GOT3 (cell line): ENCODE measurements around the gene RAMP1.
"Not testable (repeated sequence)": the region's sequence is repeated elsewhere in the genome, so short reads cannot be mapped to it uniquely, and the experiment has no call there.

Experiments used
- DNase-seq: peaks from one replicate; lab custom pipeline; 2025; ENCODE audit warnings: mixed read lengths; lab: John Stamatoyannopoulos, UW

The RAMP1 gene

DNA sequence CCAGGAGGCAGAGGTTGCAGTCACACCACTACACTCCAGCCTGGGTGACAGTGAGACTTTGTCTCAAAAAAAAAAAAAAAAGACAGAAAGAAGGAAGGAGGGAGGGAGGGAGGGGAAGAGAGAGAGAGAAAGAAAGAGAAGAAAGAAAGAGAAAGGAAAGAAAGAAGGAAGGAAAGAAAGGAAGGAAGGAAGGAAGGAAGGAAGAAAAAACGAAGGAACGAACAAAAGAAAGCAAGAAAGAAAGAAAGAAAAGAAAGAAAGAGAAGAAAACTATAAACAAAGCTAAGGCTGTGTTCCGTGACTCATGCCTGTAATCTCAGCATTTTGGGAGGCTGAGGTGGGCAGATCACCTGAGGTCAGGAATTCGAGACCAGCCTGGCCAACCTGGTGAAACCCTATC lies 91.9 kb downstream of the RAMP1 start:
- not testable (repeated sequence) for DNase-seq

DNA sequence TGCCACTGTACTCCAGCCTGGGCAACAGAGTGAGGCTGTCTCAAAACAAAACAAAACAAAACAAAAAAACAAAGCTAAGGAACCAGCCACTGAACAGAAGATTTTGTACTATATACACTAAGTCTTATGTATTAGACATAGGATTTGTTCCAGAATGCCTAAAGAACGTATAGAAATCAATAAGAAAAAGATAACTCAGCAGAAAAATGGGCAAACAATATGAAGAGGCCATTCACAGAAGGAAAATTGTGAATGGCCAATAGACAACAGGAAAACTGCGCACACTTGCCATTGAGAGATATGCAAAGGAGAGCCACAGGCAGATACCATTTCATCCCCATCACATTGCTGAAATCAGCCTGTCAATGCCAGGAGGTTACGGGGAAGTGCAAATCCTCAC lies 92.5 kb downstream of the RAMP1 start:
- no peak for DNase-seq

GRCh38 chr2:237952851-237953250 lies 93.4 kb downstream of the RAMP1 start:
- DNase-seq = no peak

GRCh38 chr2:237955640-237956401 lies 96.4 kb downstream of the RAMP1 start:
- no peak for DNase-seq

- DNase-seq = no peak
Measured at GRCh38 chr2:237956402-237956736, 96.9 kb downstream of the RAMP1 start.

DNA sequence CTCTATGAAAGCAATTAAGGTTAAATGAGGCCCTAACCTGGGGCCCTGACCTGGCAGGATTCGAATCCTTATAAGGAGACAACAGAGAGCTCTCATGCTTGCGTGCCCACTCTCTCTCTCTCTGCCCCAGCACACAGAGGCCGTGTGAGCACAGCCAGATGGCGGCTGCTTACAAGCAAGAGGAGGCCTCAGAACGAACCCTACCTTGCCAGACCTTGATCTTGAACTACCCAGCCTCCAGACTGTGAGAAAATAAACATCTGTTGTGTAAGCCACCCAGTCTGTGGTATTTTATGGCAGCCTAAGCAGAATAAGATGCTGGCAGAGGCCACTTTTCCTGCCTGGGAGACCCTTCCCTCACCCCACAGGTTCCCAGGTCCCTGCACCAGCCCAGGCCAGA lies 102.2 kb downstream of the RAMP1 start:
- no peak for DNase-seq
